Measurements from ENCODE around the gene CDKAL1.

- TF ChIP-seq PATZ1 (CRISPR knock-in tag; IDR thresholded peaks at IDR 0.05; ENCODE audit: borderline replicate concordance) = no peak
- TF ChIP-seq POU6F1 (CRISPR knock-in tag; IDR thresholded peaks at IDR 0.05; ENCODE audit: borderline replicate concordance, low read depth) = no peak
- TF ChIP-seq RARB (CRISPR knock-in tag; IDR thresholded peaks at IDR 0.05) = no peak
- no peak for TF ChIP-seq ZFP30 (CRISPR knock-in tag; IDR thresholded peaks at IDR 0.05)
- no peak for TF ChIP-seq ZNF565 (CRISPR knock-in tag; conservative IDR thresholded peaks at IDR 0.05; ENCODE audit: low read depth)
Observed at GRCh38 chr6:21071780-21072468, 537.7 kb downstream of the CDKAL1 start.

Data from SK-N-SH treated with all-trans-retinoic acid at 6 μM for 48 hours (cell line).